ENCODE measurements around the gene COL21A1.
"Not testable (repeated sequence)": the region's sequence is repeated elsewhere in the genome, so short reads cannot be mapped to it uniquely, and the experiment has no call there.

The COL21A1 gene

GRCh38 chr6:56246881-56247653, at the start of gene COL21A1:
Gene COL21A1, minus strand, starts transcription at chr6:56247580. Its CDS starts 64,962 bp downstream, at chr6:56182618.
- DNase-seq, result no peak

- DNase-seq, result no peak
Observed at GRCh38 chr6:56293781-56294180, 46.4 kb upstream of the COL21A1 start.

GRCh38 chr6:56292505-56293181, 45.3 kb upstream of the COL21A1 start:
- DNase-seq, result no peak

- no peak for DNase-seq
Observed at GRCh38 chr6:56291302-56291917, 44.0 kb upstream of the COL21A1 start.

- no peak for DNase-seq
Observed at GRCh38 chr6:56289721-56290120, 42.3 kb upstream of the COL21A1 start.

- no peak for DNase-seq
Observed at GRCh38 chr6:56288347-56288746, 41.0 kb upstream of the COL21A1 start.

- DNase-seq, result no peak
Observed at GRCh38 chr6:56282391-56282790, 35.0 kb upstream of the COL21A1 start.

GRCh38 chr6:56280126-56280525, 32.7 kb upstream of the COL21A1 start:
- no peak for DNase-seq

- DNase-seq, result no peak
Observed at GRCh38 chr6:56279331-56280080, 32.1 kb upstream of the COL21A1 start.

GRCh38 chr6:56278171-56278591, 30.8 kb upstream of the COL21A1 start:
- DNase-seq, result no peak

GRCh38 chr6:56270812-56271441, 23.5 kb upstream of the COL21A1 start:
- no peak for DNase-seq

GRCh38 chr6:56268266-56268665, 20.9 kb upstream of the COL21A1 start:
- no peak for DNase-seq

- no peak for DNase-seq
Observed at GRCh38 chr6:56266011-56266410, 18.6 kb upstream of the COL21A1 start.

GRCh38 chr6:56263596-56264315, 16.4 kb upstream of the COL21A1 start:
- no peak for DNase-seq

- not testable (repeated sequence) for DNase-seq
Observed at GRCh38 chr6:56260593-56260992, 13.2 kb upstream of the COL21A1 start.

GRCh38 chr6:56259234-56260077, 12.1 kb upstream of the COL21A1 start:
- DNase-seq, result no peak

- DNase-seq, result no peak
Observed at GRCh38 chr6:56255349-56255748, 8.0 kb upstream of the COL21A1 start.

- no peak for DNase-seq
Observed at GRCh38 chr6:56250266-56250665, 2.9 kb upstream of the COL21A1 start.

GRCh38 chr6:56247654-56248122, 308 bp upstream of the COL21A1 start:
- DNase-seq, result no peak

- no peak for DNase-seq
Observed at GRCh38 chr6:56246541-56246880, 869 bp downstream of the COL21A1 start.

GRCh38 chr6:56245903-56246351, 1.5 kb downstream of the COL21A1 start:
- DNase-seq, result no peak

Measured in activated effector memory CD4-positive, alpha-beta T cell treated with Interleukin-2 at 50 U/mL for 16 hours (primary cell).